IPS-15b (cell line): Measurements from ENCODE around the gene SMYD3.

Experiments used
- H3K27me3 ChIP-seq: one replicate; pipeline ENCODE4 v1.6.1; 2013; ENCODE audit warnings: low read length; ENCODE audit not compliant: control insufficient read depth, insufficient read depth
- H3K36me3 ChIP-seq: one replicate; pipeline ENCODE4 v1.6.1; 2013; ENCODE audit warnings: low read length; ENCODE audit not compliant: control insufficient read depth, insufficient read depth
- H3K4me1 ChIP-seq: one replicate; pipeline ENCODE4 v1.6.1; 2013; ENCODE audit warnings: mild to moderate bottlenecking, low read length; ENCODE audit not compliant: control insufficient read depth, insufficient read depth
- H3K4me3 ChIP-seq: one replicate; pipeline ENCODE4 v1.5.1; 2013; ENCODE audit warnings: low read depth, low read length
- H3K9ac ChIP-seq: one replicate; pipeline ENCODE4 v1.6.1; 2013; ENCODE audit warnings: low read depth, mild to moderate bottlenecking, low read length
- H3K9me3 ChIP-seq: one replicate; pipeline ENCODE4 v1.6.1; 2013; ENCODE audit warnings: mild to moderate bottlenecking, low read length; ENCODE audit not compliant: control insufficient read depth, insufficient read depth

Gene SMYD3

DNA sequence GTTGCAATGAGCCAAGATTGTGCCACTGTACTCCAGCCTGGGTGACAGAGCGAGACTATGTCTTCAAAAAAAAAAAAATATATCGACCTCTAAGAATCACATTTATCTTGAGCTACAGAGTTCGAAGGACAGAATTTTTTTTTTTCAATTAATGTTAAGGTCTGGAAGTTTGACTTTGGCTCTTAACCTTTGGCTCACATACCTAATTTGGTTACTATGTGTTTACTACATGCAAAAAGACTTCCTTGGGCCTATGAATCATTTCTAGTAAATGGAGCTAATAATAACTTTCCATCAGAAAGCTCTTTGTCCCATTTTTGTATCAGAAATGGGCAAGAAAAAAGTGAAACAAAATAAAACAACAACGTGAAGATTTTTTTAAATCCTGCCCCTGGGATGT is 351.2 kb downstream of the SMYD3 start:
- Histone ChIP-seq H3K4me1 (peaks cover 4% of the 10 kb centered on the region), H3K4me3 (no peak overlapping the region), H3K9ac (no peak overlapping the region), H3K9me3 (no peaks in the 10 kb centered on the region), H3K27me3 (no peaks in the 10 kb centered on the region), H3K36me3 (no peaks in the 10 kb centered on the region)

GRCh38 chr1:246153796-246154212 is 353.3 kb downstream of the SMYD3 start:
- Histone ChIP-seq H3K9me3 (no peaks in the 10 kb centered on the region), H3K27me3 (no peaks in the 10 kb centered on the region), H3K4me1 (peaks cover 4% of the 10 kb centered on the region), H3K36me3 (no peaks in the 10 kb centered on the region), H3K9ac (no peak overlapping the region), H3K4me3 (no peak overlapping the region)

DNA sequence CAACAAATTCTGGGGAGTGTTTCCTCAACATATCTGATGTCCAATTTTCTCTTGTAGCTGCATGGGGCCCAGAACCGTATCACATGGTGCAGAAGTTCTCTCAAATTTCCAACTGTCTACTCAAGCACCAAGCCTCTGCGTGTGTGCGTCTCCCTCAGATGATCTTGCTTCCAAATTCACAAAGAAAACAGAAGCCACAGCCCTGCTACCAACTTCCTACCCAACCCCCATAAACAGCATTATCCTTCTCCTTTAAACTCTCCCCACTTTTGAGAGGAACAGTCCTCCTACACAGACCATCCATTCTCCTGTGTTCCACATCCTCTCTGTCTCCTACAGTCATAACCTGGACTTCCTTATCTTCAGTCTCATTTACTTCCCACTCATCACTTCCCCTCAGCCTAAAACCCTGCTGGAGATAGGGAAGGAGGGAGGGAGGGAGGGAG is 354.1 kb downstream of the SMYD3 start:
- Histone ChIP-seq H3K9ac (no peak overlapping the region), H3K36me3 (no peaks in the 10 kb centered on the region), H3K27me3 (no peaks in the 10 kb centered on the region), H3K9me3 (no peaks in the 10 kb centered on the region), H3K4me1 (peaks cover 4% of the 10 kb centered on the region), H3K4me3 (no peak overlapping the region)

GRCh38 chr1:246151796-246152434 is 355.2 kb downstream of the SMYD3 start:
- Histone ChIP-seq H3K36me3 (no peaks in the 10 kb centered on the region), H3K27me3 (no peaks in the 10 kb centered on the region), H3K4me3 (no peak overlapping the region), H3K9me3 (no peaks in the 10 kb centered on the region), H3K4me1 (peaks cover 4% of the 10 kb centered on the region), H3K9ac (no peak overlapping the region)

- H3K9ac ChIP-seq = no peak overlapping the region
- H3K9me3 ChIP-seq = no peaks in the 10 kb centered on the region
These were observed 357.5 kb downstream of the SMYD3 start for GRCh38 chr1:246149543-246149942.

DNA sequence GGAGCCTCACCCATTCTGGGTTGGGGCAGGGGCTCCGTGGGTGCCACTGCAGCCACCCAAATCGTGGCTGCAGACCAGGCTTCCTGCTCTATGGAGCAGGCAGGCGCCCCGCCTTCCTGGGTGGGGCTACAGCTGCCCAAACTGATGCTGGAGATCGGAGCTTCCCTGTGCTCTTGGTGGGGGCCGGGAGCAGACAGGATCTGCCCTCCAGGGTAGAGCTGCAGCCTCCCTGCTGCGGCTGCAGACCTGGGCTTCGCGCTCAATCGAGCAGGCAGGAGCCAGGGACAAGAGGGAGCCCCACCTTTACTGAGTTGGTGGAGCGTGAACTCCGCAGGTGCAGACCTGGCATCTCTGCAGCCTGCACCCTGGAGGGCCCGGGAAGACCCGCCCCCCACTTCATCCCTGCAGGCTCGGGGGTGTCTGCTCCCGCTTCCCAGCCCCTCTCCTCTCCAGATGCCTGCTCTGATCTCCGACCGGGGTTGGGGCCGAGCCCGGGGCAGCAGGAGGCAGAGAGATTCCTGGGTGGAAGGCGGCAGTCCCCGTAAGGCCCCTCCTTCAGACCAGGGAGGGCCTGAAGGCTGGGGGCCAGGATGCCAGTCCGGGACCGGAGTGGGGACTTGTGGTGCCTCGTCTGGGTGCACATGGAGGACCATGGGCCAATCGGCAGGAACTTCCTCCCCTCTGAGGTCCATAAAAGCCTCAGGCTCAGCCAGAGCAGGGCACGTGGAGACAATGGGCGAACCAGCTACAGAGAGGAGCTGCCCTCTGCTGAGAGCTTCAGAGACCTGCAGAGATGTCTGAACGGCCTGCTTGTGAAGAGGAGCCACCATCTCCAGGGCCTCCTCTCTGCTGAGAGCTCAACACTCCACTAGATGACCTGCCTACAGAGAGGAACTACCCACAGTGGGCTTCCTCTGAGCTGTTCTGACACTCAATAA is 359.3 kb downstream of the SMYD3 start:
- H3K9ac ChIP-seq = no peak overlapping the region
- H3K4me3 ChIP-seq = no peak overlapping the region
- H3K9me3 ChIP-seq = no peaks in the 10 kb centered on the region
- H3K36me3 ChIP-seq = no peaks in the 10 kb centered on the region
- no peaks in the 10 kb centered on the region for H3K4me1 ChIP-seq
- H3K27me3 ChIP-seq = no peaks in the 10 kb centered on the region

More at GRCh38 chr1:246149543-246149942, 357.5 kb downstream of the SMYD3 start:
- Histone ChIP-seq H3K27me3 (no peaks in the 10 kb centered on the region), H3K4me1 (no peaks in the 10 kb centered on the region), H3K36me3 (no peaks in the 10 kb centered on the region), H3K4me3 (no peak overlapping the region)

DNA sequence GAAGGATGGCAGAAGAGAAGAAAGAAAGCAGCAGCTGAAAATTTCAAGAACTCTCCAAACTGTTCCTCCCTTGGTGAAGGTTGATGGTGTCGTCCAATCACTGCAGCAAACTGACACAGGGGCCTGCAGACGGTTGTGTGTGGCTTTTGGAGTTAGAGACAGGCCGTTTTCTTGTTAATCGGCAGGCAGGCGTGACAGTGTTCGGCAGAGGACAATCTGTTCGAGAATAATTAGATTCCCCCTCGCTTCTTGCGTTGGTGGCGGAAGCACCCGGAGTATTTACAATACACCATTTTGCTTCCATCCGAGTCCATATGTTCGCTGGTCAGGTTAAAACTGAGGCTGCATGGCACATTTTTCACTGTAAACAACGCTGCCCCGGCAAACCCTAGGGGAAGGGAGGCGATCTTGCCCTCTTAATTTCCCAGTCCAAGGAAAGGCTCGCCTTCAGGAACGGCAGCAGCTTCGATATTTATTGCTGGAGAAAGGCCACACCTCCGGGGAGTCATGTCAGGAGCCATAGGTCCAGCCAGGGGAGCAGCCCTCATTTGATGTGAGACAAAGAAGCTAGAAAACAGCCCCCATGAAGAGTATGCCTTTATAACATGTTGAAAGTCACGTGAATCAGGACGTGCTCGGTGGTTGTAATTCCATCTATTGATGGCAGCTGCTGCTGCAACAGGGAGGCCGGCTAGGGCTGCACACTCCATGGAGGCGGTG is 360.1 kb downstream of the SMYD3 start:
- Histone ChIP-seq H3K9ac (no peak overlapping the region), H3K4me3 (no peak overlapping the region), H3K36me3 (no peaks in the 10 kb centered on the region), H3K27me3 (no peaks in the 10 kb centered on the region), H3K9me3 (no peaks in the 10 kb centered on the region), H3K4me1 (no peaks in the 10 kb centered on the region)

GRCh38 chr1:246145900-246146299 is 361.2 kb downstream of the SMYD3 start:
- Histone ChIP-seq H3K4me3 (no peak overlapping the region), H3K9me3 (no peaks in the 10 kb centered on the region), H3K27me3 (no peaks in the 10 kb centered on the region), H3K36me3 (no peaks in the 10 kb centered on the region), H3K9ac (no peak overlapping the region), H3K4me1 (no peaks in the 10 kb centered on the region)

GRCh38 chr1:246144931-246145330 is 362.1 kb downstream of the SMYD3 start:
- H3K4me3 ChIP-seq = no peak overlapping the region
- no peaks in the 10 kb centered on the region for H3K36me3 ChIP-seq
- no peaks in the 10 kb centered on the region for H3K27me3 ChIP-seq
- H3K4me1 ChIP-seq = no peaks in the 10 kb centered on the region
- H3K9ac ChIP-seq = no peak overlapping the region
- H3K9me3 ChIP-seq = no peaks in the 10 kb centered on the region

DNA sequence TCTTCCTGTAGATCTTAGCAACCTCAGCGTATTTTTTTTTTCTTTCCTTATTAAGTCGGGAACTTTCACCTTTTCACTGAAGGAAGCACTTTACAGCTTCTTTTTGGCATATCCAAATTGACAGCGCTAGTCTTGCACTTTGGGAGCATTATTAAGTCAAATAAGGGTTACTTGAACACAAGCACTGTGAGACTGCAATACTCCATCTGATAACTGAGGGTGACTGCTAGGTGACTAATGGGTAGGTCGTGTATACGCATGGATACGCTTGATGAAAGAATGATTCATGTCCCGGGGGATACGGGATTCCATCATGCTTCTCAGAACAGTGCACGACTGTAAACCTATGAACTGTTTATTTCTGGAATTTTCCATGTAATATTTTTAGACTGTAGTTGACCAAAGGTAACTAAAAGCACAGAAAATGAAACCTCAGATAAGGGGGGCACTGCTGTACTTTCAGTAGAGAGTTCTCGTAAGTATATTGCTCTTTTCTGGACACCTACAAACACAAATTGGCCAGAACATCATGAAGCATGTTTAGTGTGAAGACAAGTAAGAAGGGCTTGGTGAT is 364.7 kb downstream of the SMYD3 start:
- Histone ChIP-seq H3K9ac (no peak overlapping the region), H3K27me3 (no peaks in the 10 kb centered on the region), H3K9me3 (no peaks in the 10 kb centered on the region), H3K36me3 (no peaks in the 10 kb centered on the region), H3K4me1 (no peaks in the 10 kb centered on the region), H3K4me3 (no peak overlapping the region)

- H3K36me3 ChIP-seq = no peaks in the 10 kb centered on the region
These were observed 365.8 kb downstream of the SMYD3 start for GRCh38 chr1:246141306-246141705.

More at GRCh38 chr1:246141306-246141705, 365.8 kb downstream of the SMYD3 start:
- Histone ChIP-seq H3K4me1 (no peaks in the 10 kb centered on the region), H3K9ac (no peak overlapping the region), H3K27me3 (no peaks in the 10 kb centered on the region), H3K9me3 (no peaks in the 10 kb centered on the region), H3K4me3 (no peak overlapping the region)
